GM18868 (cell line): ENCODE data around the gene SYK.

ENCODE experiments used
- ATAC-seq: cut with Tn5 transposase; IDR thresholded peaks from one replicate; pipeline ENCODE4 v1.9.1; 2021; ENCODE audit warnings: mild to moderate bottlenecking, moderate library complexity; ENCODE audit not compliant: unreplicated experiment

The SYK gene

DNA sequence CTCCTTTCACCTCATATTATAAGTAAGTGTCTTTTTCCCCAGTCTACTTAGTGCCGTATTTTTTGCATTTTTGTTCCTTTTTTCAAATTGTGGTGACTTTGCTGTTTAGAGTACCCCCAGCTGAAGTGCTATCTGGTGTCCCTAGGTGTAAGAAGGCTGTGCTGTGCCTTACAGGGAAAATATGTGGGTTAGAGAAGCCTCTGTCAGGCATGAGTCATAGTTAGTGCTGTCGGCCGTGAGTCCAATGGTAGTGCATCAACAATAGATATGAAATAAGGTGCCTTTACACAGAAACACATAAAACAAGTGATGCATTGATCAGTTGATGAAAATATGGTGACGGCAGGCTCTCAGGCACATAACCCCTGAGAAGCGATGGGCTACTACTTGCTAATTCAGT lies 20.1 kb downstream of the SYK start:
- no peak for ATAC-seq

DNA sequence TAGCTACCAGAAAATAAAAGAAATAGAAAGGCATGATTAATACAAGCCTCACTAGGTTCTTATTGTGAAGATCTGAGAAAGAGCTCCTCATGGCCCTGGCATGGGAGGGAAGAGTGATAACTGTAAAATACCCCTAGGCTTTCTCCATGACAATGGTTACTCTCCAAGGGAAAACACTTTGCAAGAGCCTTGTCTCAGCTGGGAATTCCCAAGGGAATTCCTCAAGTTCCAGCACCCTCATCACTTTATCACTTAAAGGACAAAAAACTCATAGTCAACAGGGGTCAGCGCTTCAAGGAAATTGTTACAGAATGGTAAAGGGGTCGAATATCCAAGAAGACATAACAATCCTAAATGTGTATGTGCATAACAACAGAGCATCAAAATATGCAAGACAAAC lies 21.2 kb downstream of the SYK start:
- no peak for ATAC-seq

DNA sequence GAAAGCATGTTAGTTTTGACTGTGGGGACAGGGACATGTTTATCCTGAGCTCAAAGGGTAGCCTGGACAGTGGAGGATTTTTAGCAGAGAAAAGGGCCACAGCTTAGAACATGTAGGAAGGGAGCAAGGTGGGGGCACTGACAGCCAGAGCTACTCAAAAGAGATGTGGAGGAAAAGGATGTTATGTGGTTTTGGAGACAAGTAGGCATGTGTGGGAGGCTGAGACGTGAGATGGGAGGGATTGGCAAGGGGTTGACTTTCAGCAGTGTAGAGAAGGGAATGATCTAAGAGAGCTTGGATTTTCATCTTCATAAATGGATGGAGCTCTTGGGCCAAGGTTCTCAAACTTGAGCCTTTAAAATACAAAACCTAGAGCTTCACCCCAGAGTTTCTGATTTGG lies 24.0 kb downstream of the SYK start:
- ATAC-seq, result no peak

DNA sequence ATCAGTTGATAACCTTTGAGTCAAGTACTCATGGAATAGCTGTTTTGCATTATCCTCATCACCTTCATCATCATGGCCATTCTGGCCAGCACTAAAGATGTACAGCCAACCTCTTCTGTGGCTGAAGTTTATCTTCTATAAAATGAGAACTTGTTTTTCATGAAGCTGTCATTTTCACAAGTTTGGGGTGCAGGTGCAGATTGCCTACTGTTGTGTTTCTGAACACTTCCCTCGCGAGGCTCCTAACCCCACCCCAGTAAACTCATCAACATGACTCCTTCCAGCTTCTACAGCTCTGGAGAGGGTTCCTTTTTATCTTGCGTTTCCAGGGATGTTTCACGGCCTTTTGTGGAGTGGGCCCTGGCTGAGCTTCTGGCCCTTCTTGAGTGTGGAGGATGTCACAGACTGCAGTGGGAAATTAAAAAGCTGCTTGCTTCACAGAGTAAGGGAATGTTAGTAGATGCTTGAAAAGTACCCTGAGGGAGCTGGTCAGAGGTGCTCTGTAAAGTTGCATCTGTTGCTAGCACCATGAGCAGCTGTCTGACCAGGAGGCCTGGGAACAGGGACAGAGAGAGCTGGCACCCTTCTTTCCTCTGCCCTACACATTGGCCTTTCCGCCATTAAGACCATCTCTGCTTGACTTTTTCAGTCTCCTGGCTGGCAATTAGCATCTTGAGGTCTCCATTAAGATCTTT lies 24.9 kb downstream of the SYK start:
- no peak for ATAC-seq

DNA sequence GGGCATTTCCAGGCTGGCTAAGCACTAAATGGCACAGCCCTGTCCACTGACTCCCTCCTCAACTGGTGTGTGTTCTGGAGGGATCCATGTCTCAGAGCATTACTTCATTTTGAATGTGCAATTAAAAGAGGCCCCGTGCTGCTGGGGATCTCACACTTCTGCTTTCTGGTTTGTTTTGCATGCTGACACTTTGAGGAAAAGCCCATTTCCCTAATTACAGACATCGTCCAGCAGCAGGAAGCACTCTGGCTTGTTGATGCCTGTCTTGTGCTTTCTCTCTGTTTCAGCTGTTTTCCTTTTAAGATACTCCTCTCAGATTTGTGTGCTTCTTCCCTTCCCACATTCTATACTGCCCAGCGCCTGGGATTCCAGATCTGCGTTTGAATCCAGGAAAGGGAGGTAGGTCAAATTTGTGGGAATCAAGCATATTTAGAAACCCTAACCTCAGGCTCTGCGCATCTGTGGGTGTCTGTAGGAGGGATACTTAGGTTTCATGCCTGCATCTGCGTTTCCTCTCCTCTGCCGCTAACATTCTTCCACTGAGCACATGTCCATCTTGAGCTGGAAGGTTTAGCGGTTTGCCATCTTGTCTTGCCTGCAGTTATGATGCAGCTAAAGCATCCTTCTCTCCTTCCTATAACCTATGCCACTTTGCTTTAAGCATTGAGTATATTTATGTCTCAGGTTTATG lies 25.7 kb downstream of the SYK start:
- ATAC-seq, result peak; percentile 58

DNA sequence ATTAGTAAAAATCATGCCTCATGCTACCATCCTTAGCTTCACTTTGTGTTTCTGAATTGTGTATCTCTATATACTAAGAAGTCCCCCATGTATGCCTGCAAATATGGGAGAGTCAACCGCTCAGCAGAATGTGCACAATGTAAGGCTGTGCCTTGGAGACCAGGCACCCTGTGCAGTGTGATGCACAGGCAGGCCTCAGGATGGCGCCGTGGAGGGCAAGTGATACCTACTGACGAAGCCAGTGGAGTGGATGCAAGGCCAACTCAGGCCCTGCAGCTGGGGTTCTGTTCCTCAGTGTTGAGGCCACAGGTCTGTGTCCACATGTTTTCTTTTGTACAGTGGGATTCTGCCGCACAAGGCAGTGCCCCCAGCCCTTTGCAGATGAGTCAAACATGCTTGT lies 28.4 kb downstream of the SYK start:
- no peak for ATAC-seq

DNA sequence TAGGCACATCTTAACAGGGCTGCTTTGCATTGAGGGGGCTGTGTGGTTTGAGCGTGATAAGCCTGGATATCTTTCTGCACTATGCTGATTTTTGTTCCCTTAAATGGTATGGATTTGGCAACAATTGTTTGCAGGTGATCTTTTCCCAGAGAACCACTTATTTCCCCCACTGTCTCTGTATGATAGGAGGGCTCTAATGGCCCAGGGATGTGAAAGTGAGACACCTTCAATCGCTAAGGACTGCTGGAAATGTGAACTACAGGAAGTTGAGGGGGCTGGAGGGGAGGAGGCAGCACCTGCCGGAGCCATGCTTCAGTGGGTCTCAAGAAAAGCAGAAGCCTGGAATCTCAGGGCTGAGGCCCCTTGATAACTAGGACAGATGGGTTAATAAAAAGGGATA lies 29.4 kb downstream of the SYK start:
- ATAC-seq, result peak; percentile 68

DNA sequence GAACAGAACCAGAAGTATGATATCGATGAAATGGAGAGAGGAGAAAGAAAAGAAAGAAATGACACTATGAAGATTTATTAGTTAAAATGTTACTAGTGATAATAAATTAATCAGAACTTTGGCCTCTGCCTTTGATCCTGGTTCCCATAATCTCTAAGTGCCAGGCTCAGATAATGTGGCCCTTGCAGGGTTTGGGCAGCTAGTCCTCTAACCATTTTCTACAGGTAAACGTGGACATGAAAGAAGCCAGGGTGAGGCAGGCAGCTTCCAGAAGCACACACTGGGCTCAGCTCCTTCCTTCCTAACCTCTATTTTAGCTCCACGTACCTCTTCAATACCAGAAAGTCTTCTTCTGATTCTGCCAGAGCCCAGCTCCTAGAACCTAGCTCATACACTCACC lies 30.6 kb downstream of the SYK start:
- no peak for ATAC-seq

DNA sequence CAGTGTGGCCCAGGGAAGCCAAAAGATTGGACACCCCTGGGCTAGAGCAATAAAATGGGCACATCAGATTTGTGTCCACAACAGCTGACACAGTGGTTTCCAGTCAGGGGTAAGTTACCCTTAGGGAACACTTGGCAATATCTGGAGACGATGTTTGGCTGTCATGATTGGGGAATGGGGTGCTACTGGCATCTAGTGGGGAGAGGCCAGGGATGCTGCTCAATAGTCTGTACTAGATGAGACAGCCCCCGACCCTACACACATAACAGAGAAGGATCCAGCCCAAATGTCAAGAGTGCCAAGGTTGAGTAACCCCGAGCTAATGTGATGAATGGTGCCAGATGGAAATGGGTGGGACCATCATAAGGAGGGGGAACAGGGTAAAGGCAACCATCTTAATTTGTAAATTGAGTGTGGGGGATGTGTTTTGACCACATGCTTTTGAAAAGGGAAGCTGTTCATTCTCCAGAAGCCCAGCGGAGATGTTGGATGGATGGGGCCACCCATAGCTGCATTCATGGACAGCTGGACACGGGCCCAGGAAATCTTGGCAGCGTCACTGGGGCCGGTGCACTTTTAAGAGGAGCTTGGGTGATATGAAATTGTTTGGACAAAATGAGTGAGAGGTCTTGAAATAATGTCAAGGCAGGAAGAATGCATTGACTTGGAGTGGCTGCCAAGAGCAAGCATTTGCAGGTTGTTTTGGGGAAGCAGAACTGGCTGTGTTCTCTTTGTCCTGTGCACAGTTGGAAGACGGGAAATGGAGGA lies 33.4 kb downstream of the SYK start:
- no peak for ATAC-seq

DNA sequence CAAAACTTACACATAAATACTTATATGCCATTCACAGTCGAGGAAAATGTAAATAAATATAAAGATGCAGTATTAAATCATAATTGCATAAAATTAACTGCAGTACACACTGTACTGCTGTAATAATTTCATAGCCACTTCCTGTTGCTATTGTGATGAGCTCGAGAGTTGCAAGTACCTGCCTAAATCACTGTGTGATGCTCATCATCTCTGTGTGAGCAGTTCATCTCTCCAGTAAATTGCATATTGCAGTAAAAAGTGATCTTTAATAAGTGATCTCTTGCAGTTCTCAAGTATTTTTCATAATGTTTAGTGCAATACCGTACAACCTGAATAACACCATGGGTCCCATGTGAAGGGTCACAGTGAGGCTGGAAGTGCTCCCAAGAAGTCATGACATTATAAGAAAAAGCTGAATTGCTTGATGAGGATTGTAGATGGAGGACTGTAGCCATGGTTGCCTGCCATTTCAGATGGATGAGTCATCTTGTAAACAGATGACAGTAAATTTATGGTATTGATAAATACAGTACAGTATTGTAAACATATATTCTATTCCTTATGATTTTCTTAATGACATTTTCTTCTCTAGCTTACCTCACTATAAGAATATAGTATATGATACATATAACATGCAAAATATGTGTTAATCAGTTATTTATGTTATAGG lies 34.9 kb downstream of the SYK start:
- no peak for ATAC-seq

DNA sequence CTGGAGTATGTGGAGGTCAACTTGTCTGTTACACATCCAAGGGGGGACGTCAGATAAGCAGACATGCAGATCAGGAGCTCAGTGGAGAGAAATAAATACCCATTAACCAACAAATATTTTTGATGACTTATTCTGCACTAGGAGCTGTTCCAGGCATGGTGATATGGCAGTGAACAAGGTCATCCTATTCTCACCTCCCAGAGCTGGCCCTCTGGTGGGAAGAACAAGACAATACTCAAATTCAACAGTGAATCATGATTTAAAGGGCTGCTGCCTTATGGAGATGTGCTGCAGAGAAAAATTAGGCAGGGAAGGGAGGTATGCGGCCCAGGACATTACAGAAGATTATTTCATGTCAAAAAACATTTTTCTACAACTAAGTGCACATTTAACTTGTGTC lies 36.5 kb downstream of the SYK start:
- ATAC-seq, result no peak

DNA sequence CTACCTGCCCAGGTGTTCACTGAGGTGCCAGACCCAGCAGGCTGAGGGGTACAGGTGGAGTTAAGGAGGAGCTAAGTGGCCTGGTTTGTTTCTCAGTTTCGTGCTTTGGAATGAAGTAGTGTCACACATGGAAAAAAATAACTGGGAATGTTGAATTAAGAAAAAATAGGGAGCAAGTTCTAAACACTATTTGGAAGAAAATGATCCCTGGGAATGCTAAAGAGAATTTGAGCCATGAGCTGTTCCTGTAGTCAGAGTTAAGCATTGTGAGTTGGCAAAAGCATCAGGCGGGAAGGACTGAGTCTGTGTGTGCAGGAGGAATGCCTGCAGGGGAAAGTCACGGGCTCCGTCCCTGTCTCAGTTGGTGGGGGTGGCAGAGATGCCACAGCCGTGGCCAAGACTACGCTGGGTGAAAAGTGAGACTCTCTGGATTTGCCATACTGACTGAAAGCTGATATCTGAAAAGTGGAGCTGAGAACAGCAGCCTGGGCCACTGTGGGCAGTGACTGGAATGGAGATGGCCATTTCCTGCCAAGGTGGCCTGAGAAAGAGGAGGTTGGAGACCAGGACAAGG lies 37.0 kb downstream of the SYK start:
- ATAC-seq, result no peak

DNA sequence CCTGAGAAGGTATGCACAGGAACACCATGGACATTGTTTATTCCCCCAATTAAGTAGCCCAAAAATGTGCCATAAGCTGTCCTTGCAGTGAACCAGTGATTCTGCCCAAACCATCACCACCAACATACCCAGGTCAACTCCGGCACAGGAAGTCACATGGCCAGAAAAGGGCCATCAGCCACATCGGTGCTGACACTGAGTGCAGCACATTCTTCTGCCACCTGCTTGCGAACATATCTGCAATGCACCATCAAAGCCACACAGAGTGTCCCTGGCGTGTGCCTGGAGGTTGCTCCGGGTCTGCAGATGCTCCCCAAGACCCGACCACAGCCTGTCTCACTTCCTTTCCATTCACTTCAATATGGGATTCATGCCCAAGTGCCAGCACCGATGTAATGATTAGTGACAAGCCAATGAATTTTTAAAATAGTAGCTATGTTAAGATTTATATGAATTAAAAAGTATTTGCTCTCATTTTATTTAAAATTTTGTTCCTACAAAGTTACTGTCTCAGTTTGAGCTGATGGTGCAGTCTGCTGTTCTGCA lies 37.6 kb downstream of the SYK start:
- ATAC-seq, result no peak

DNA sequence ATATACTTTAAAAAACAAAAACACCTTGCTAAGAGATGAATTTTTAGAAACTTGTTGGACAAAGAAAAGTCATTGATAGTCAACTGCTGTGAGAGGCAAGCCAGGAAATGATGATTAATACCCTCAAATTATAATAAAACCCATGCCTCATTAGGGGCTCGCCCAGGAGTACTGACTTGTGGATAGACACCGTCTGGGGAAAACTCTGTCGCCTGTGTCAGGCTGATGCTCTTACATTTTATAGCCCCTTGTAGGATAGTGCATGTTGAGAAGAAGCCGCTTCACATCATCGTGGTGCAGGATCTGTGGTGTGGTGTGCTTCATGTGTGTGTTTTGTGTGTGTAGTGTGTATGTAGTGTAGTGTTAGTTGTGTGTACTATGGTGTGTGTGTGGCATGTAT lies 39.1 kb downstream of the SYK start:
- ATAC-seq, result no peak

DNA sequence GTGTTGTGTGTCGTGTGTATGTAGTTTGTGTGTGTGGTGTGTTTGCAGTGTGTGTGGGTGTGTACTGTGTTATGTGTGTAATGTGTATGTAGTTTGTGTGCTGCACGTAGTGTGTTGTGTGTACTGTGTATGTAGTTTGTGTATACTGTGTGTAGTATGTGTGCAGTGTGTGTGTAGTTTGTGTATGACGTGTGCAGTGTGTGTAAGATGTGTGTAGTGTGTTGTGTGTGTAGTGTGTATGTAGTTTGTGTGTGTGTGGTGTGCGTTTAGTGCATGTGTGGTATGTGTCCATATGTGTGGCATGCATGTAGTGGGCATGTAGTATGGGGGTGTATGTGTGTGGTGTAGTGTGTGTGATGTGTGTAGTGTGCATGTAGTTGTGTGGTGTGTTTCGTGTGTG lies 39.6 kb downstream of the SYK start:
- ATAC-seq, result no peak

DNA sequence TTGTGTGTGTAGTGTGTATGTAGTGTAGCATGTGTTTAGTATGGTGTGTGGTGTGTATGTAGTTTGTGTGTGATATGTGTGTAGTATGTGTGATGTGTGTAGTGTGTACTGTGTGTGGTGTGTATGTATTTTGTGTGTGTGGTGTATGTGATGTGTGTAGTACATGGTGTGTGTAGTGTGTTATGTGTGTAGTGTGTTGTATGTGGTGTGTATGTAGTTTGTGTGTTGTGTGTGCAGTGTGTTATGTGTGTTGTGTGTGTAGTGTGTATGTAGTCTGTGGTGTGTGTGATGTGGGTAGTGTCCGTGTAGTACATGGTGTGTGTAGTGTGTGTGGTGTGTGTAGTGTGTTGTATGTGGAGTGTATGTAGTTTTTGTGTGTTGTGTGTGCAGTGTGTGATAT lies 40.0 kb downstream of the SYK start:
- no peak for ATAC-seq

DNA sequence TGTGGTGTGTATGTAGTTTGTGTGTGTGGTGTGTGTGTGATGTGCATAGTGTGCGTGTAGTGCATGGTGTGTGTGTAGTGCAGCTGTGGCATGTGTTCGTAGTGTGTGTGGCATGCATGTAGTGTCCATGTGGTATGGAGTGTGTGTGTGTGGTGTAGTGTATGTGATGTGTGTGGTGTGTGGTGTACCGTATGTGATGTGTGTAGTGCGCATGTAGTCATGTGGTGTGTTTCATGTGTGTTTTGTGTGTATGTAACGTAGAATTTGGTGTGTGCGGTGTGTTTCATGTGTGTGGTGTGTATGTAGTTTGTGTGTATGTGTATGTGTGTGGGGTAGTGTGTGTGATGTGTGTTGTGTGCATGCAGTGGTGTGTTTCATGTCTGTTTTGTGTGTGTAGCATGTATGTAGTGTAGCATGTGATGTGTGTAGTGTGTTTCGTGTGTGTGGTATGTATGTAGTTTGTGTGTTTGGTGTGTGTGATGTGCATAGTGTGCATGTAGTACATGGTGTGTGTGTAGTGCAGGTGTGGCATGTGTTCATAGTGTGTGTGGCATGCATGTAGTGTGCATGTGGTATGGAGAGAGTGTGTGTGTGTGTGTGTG lies 40.7 kb downstream of the SYK start:
- ATAC-seq, result no peak

DNA sequence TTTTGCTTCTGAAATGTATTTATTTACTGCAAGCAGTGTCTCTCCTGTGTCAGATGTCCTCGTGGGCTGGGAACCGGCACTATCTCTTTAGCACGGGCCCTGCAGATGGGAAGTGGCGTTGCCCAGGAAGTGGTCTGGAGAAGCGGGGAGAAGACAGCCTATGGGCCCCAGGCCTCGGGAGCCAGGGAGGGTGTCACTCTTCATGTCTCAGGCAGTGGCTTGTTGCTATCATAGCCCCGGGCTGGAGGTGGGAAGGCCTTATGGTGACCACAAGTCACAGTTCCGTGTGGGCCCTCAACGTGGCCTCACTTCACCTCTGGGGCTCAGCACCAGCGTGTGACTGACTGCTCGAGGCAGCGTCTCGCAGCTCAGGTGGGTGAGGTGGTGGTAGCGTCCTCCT lies 41.4 kb downstream of the SYK start:
- ATAC-seq, result no peak

DNA sequence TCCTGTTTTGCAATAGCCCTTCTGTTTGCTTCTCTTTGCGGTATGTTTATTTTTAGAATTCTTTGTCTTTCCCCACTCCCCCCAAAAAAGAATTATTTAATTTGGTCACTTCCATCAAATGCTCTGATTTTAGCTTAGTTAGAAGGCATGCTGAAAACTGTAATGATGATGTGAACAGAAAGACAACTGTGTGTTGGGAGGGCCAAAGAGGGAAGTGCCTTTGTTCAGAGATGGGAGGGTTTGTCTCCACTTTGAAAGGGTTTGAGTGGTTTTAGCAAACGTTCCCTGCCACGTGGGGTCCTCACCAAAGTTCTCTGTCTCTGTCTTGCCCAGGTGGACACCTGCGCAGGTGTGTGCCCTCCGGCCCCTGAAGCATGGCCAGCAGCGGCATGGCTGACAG lies 41.9 kb downstream of the SYK start:
- no peak for ATAC-seq

DNA sequence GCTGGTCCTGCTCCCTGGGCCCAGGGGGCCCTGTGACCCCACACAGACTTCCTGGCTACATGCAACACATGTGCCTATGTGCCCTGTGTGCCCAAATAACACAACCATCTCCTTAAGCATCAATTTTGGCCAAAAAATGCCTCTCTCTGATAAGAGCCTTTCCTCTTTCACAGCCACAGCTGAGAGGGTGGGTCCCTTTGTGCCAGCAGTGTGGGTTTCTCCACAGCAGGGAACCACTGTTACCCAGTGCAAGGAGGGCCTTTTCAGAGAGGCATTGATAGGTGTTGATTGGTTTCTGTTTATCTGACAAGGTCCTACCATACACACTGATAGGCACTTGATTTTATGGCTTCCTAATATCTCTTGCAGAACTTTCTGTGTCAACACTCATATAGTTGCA lies 42.7 kb downstream of the SYK start:
- ATAC-seq, result no peak
